HepG2 (cell line): ENCODE measurements around the gene CPT1B. TPM values are rescaled to one million over a fixed set of nuclear protein-coding genes. Genes with fewer than 3 reads are reported as not detected.

ENCODE experiments used
- ARID4A ChIP-seq: sonication (generic); formaldehyde crosslinking; IDR thresholded peaks from 2 replicates; pipeline ENCODE4 v1.5.0; 2020; ENCODE audit warnings: mild to moderate bottlenecking, missing genetic modification reagents, borderline replicate concordance
- ERF ChIP-seq: IDR thresholded peaks from 2 replicates; pipeline ENCODE4 v1.6.1; 2018; ENCODE audit warnings: missing biosample characterization, missing genetic modification reagents
- FOXA3 ChIP-seq: IDR thresholded peaks from 2 replicates; pipeline ENCODE4 v1.6.1; 2016; ENCODE audit warnings: missing genetic modification reagents, missing compliant biosample characterization
- KDM2A ChIP-seq: sonication (generic); formaldehyde crosslinking; IDR thresholded peaks from 2 replicates; pipeline ENCODE4 v1.4.0; 2020; ENCODE audit warnings: low read depth, missing genetic modification reagents, borderline replicate concordance
- KDM5A ChIP-seq: fragments of 200-600 bp; sonication (generic); IDR thresholded peaks from 2 replicates; pipeline ENCODE4 v1.7.0; 2018; ENCODE audit warnings: antibody characterized with exemption, mild to moderate bottlenecking, low read length, borderline replicate concordance
- KDM5B ChIP-seq: sonication (generic); formaldehyde crosslinking; IDR thresholded peaks from 2 replicates; pipeline ENCODE4 v1.4.0; 2020; ENCODE audit warnings: missing genetic modification reagents, mild to moderate bottlenecking, borderline replicate concordance
- NCOR1 ChIP-seq: fragments of 200-600 bp; sonication (generic); IDR thresholded peaks from 2 replicates; pipeline ENCODE4 v1.7.0; 2017; ENCODE audit warnings: antibody characterized with exemption, low read length, borderline replicate concordance
- PHF8 ChIP-seq: sonication (generic); formaldehyde crosslinking; IDR thresholded peaks from 2 replicates; pipeline ENCODE4 v1.5.0; 2020; ENCODE audit warnings: missing genetic modification reagents
- REXO4 ChIP-seq: sonication (generic); formaldehyde crosslinking; IDR thresholded peaks from 2 replicates; pipeline ENCODE4 v1.8.0; 2022; ENCODE audit warnings: missing genetic modification reagents, mild to moderate bottlenecking, borderline replicate concordance
- SMARCE1 ChIP-seq: fragments of 450-650 bp; IDR thresholded peaks from 2 replicates; pipeline ENCODE4 v1.6.1; 2017; ENCODE audit warnings: borderline replicate concordance
- ZBTB8A ChIP-seq: sonication (generic); formaldehyde crosslinking; IDR thresholded peaks from 2 replicates; pipeline ENCODE4 v1.4.0; 2020; ENCODE audit warnings: mild to moderate bottlenecking, low read depth, missing genetic modification reagents, borderline replicate concordance
- ZNF12 ChIP-seq: sonication (generic); formaldehyde crosslinking; IDR thresholded peaks from 2 replicates; pipeline ENCODE4 v1.5.0; 2020; ENCODE audit warnings: missing genetic modification reagents
- ZNF260 ChIP-seq: sonication (generic); formaldehyde crosslinking; IDR thresholded peaks from 2 replicates; pipeline ENCODE4 v1.4.0; 2020; ENCODE audit warnings: missing genetic modification reagents, low read depth, mild to moderate bottlenecking, borderline replicate concordance
- ZNF563 ChIP-seq: sonication (generic); formaldehyde crosslinking; IDR thresholded peaks from 2 replicates; pipeline ENCODE4 v1.8.0; 2022; ENCODE audit warnings: mild to moderate bottlenecking, moderate library complexity, missing genetic modification reagents
- ZNF629 ChIP-seq: sonication (generic); formaldehyde crosslinking; conservative IDR thresholded peaks from 2 replicates; pipeline ENCODE4 v1.5.0; 2020; ENCODE audit warnings: missing genetic modification reagents
- ZNF652 ChIP-seq: IDR thresholded peaks from 2 replicates; pipeline ENCODE4 v1.6.1; 2016; ENCODE audit warnings: low read depth, borderline replicate concordance
- ZNF687 ChIP-seq: sonication (generic); formaldehyde crosslinking; IDR thresholded peaks from 2 replicates; pipeline ENCODE4 v1.5.1; 2020; ENCODE audit warnings: mild to moderate bottlenecking, missing genetic modification reagents, moderate library complexity
- polyA plus RNA-seq, 8 experiments: library from polyadenylated mRNA; depleted of rRNA in 3 of 8; stranded (reverse) in 7 of 8; unstranded in 1 of 8; fragments of >200 nt; fragmentation: Illumina TruSeq in 4 of 8; extraction: Trizol in 4 of 8; gene quantifications; 2 replicates each; pipeline versions ENCODE4 v1.2.1 to v1.2.3, GENCODE V29; 2011 to 2016; ENCODE audit warnings: low read depth in 4 of 8, missing spikeins in 1 of 8, mixed read lengths in 1 of 8; ENCODE audit not compliant: insufficient read depth in 1 of 8
- total RNA-seq, 5 experiments: library from RNA; depleted of rRNA; stranded (reverse); fragments of >200 nt; fragmentation: Illumina TruSeq; extraction: Trizol; gene quantifications; 2 replicates each; pipeline ENCODE4 v1.2.3, GENCODE V29; 2016; ENCODE audit warnings: low read depth in 1 of 5
- TF ChIP-seq, protein P1 (sequence below): sonication (generic); formaldehyde crosslinking; IDR thresholded peaks from 2 replicates; pipeline ENCODE4 v1.4.0; 2020; ENCODE audit warnings: mild to moderate bottlenecking, low read depth, missing genetic modification reagents

The CPT1B gene
- total and polyA plus RNA-seq, 2 of the 13 experiments (the other 11 are each of a cell fraction or from before 2014, with no cell fraction given) = 9.2 to 19.5 TPM

GRCh38 chr22:50600967-50601668 is 22.9 kb upstream of the CPT1B start (continued):
- TF ChIP-seq KDM5A = no peak
- TF ChIP-seq ZNF260 (CRISPR knock-in tag) = no peak
- no peak for TF ChIP-seq ERF (CRISPR knock-in tag)
- TF ChIP-seq, protein P1, sequence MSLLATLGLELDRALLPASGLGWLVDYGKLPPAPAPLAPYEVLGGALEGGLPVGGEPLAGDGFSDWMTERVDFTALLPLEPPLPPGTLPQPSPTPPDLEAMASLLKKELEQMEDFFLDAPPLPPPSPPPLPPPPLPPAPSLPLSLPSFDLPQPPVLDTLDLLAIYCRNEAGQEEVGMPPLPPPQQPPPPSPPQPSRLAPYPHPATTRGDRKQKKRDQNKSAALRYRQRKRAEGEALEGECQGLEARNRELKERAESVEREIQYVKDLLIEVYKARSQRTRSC = no peak
- peak; percentile 49; the same call in 1 of the 2 replicates for TF ChIP-seq ARID4A
- TF ChIP-seq SMARCE1 = no peak
- 0 out of 2 replicates have a peak, but pooled peaks have one; percentile 23 for TF ChIP-seq PHF8 (CRISPR knock-in tag)
- 0 out of 2 replicates have a peak, but pooled peaks have one; percentile 27 for TF ChIP-seq ZNF563 (CRISPR knock-in tag)
- no peak for TF ChIP-seq KDM2A (CRISPR knock-in tag)
- TF ChIP-seq REXO4 = no peak
- no peak for TF ChIP-seq ZNF629 (CRISPR knock-in tag)
- no peak for TF ChIP-seq FOXA3
- TF ChIP-seq ZNF12 (CRISPR knock-in tag) = no peak
- TF ChIP-seq ZBTB8A (CRISPR knock-in tag) = no peak
- peak; percentile 8; the same call in 1 of the 2 replicates for TF ChIP-seq ZNF687
- 0 out of 2 replicates have a peak, but pooled peaks have one; percentile 19 for TF ChIP-seq KDM5B
- no peak for TF ChIP-seq ZNF652 (CRISPR knock-in tag)
- TF ChIP-seq NCOR1 = no peak
